Mucosa of stomach (tissue), 1 donor: ENCODE results near the gene ZDHHC4.
"Not testable (repeated sequence)": the region's sequence is repeated elsewhere in the genome, so short reads cannot be mapped to it uniquely, and the experiment has no call there.

Experiments
- H3K27me3 ChIP-seq: one replicate; pipeline ENCODE4 v1.7.0; 2013; ENCODE audit warnings: mild to moderate bottlenecking, low read length; ENCODE audit not compliant: control insufficient read depth, insufficient read depth
- H3K36me3 ChIP-seq: one replicate; pipeline ENCODE4 v1.7.0; 2013; ENCODE audit warnings: low read length; ENCODE audit not compliant: control insufficient read depth, insufficient read depth
- H3K4me1 ChIP-seq: one replicate; pipeline ENCODE4 v1.7.0; 2013; ENCODE audit warnings: mild to moderate bottlenecking, low read length; ENCODE audit not compliant: control insufficient read depth, insufficient read depth
- H3K4me3 ChIP-seq: one replicate; pipeline ENCODE4 v1.7.0; 2013; ENCODE audit warnings: low read length
- H3K9ac ChIP-seq: one replicate; pipeline ENCODE4 v1.7.0; 2013; ENCODE audit warnings: mild to moderate bottlenecking, low read length, moderate library complexity
- H3K9me3 ChIP-seq: one replicate; pipeline ENCODE4 v1.7.0; 2013; ENCODE audit warnings: mild to moderate bottlenecking, low read length, moderate library complexity; ENCODE audit not compliant: control insufficient read depth
- donor health status: Pancreatic carcinoma.

The ZDHHC4 gene

GRCh38 chr7:6634971-6635370, 57.7 kb downstream of the ZDHHC4 start:
- H3K9me3 ChIP-seq, H3K9ac ChIP-seq, H3K27me3 ChIP-seq, H3K4me3 ChIP-seq, H3K36me3 ChIP-seq: not testable (repeated sequence)
- H3K4me1 ChIP-seq = peaks cover 14% of the 10 kb centered on the region

GRCh38 chr7:6636741-6637543, 59.7 kb downstream of the ZDHHC4 start, which contains the start of gene ZNF316:
ZNF316 (plus strand) TSS chr7:6637318; CDS start chr7:6642410, 5,092 bp downstream.
- H3K9ac ChIP-seq = peak within 1 kb of the TSS; percentile 77
- H3K4me1 ChIP-seq = peaks cover 14% of the 10 kb centered on the region
- no peaks in the 10 kb centered on the region for H3K36me3 ChIP-seq
- H3K9me3 ChIP-seq = no peaks in the 10 kb centered on the region
- H3K27me3 ChIP-seq = no peaks in the 10 kb centered on the region
- H3K4me3 ChIP-seq = peak within 1 kb of the TSS; percentile 31

DNA sequence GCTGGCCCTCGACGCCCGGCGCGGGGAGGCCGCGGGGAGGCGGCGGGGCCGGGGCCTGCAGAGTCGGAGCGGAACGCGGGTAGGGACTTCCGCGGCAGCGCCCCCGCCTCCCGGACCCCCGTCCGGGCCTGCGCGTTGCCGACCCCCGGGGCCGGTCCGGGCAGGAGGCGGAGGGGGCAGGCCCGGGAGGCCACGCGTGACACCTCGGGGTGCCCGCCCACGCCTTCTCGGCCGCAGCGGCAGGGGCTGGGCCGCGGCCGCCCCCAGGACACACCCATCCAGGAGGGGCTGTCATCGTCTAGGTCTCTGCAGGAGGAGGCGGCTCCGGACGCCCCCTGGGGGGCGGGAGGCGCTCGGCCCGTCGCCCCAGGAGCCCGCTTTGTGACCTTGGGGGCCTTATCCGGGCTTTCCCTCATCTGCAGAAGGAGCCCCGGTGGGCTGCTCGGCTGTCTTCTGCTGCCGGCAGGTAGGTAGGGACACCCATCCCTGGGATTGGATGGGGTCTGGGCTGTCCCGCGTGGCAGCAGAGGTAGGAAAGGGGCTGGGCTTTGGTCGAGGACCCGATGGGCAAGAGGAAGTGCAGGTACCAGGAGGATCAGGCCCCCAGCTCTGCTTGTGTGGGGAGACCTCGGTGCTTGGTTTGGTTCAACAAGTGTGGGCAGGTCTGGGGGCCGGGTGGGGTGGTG, 60.4 kb downstream of the ZDHHC4 start:
- Histone ChIP-seq H3K4me3 (peak overlapping the region; percentile 25), H3K27me3 (no peaks in the 10 kb centered on the region), H3K4me1 (peaks cover 14% of the 10 kb centered on the region), H3K36me3 (no peaks in the 10 kb centered on the region), H3K9ac (peak overlapping the region; percentile 74), H3K9me3 (no peaks in the 10 kb centered on the region)
